HEK293 (cell line): ENCODE measurements around the gene ADM2.
A peak's percentile ranks its signal among the peaks of the same experiment; 100 is the strongest.

ENCODE experiments used
- FEZF1 ChIP-seq: fragments of 450-650 bp; formaldehyde crosslinking; IDR thresholded peaks from 2 replicates; pipeline ENCODE4 v1.5.1; 2016; ENCODE audit warnings: missing biosample characterization, missing genetic modification characterization
- GLIS1 ChIP-seq: fragments of 450-650 bp; formaldehyde crosslinking; IDR thresholded peaks from 2 replicates; pipeline ENCODE4 v1.5.1; 2016; ENCODE audit warnings: missing biosample characterization, missing genetic modification characterization
- PBX3 ChIP-seq: sonication (generic); formaldehyde crosslinking; IDR thresholded peaks from 2 replicates; pipeline ENCODE4 v1.8.1; 2022; ENCODE audit warnings: mild to moderate bottlenecking, moderate library complexity, missing genetic modification reagents
- ZNF2 ChIP-seq: fragments of 450-650 bp; formaldehyde crosslinking; IDR thresholded peaks from 2 replicates; pipeline ENCODE4 v1.5.1; 2016; ENCODE audit warnings: missing biosample characterization, missing genetic modification characterization
- ZNF311 ChIP-seq: fragments of 450-650 bp; formaldehyde crosslinking; IDR thresholded peaks from 2 replicates; pipeline ENCODE4 v1.5.1; 2017; ENCODE audit warnings: missing biosample characterization, missing genetic modification characterization, borderline replicate concordance
- ZNF354C ChIP-seq: fragments of 450-650 bp; formaldehyde crosslinking; IDR thresholded peaks from 2 replicates; pipeline ENCODE4 v1.5.1; 2016; ENCODE audit warnings: missing biosample characterization, missing genetic modification characterization, low read depth, borderline replicate concordance
- ZNF423 ChIP-seq: fragments of 450-650 bp; formaldehyde crosslinking; IDR thresholded peaks from 2 replicates; pipeline ENCODE4 v1.5.1; 2016; ENCODE audit warnings: missing biosample characterization, missing genetic modification characterization
- ZNF514 ChIP-seq: fragments of 450-650 bp; formaldehyde crosslinking; IDR thresholded peaks from 2 replicates; pipeline ENCODE4 v1.5.1; 2016; ENCODE audit warnings: missing biosample characterization, missing genetic modification characterization
- ZNF548 ChIP-seq: fragments of 450-650 bp; formaldehyde crosslinking; IDR thresholded peaks from 2 replicates; pipeline ENCODE4 v1.5.1; 2016; ENCODE audit warnings: missing biosample characterization, missing genetic modification characterization
- ZNF549 ChIP-seq: fragments of 450-650 bp; IDR thresholded peaks from 2 replicates; pipeline ENCODE4 v1.5.1; 2018; ENCODE audit warnings: missing biosample characterization, missing genetic modification characterization, mild to moderate bottlenecking, inconsistent platforms, moderate library complexity
- ZNF768 ChIP-seq: fragments of 450-650 bp; formaldehyde crosslinking; IDR thresholded peaks from 2 replicates; pipeline ENCODE4 v1.5.1; 2018; ENCODE audit warnings: missing biosample characterization, mild to moderate bottlenecking, missing genetic modification characterization
- ZNF785 ChIP-seq: fragments of 450-650 bp; formaldehyde crosslinking; IDR thresholded peaks from 2 replicates; pipeline ENCODE4 v1.5.1; 2016; ENCODE audit warnings: missing biosample characterization, missing genetic modification characterization
- TF ChIP-seq, protein P1 (sequence below): fragments of 450-650 bp; formaldehyde crosslinking; IDR thresholded peaks from 2 replicates; pipeline ENCODE4 v1.5.1; 2017; ENCODE audit warnings: missing biosample characterization, missing genetic modification characterization
- TF ChIP-seq, protein P2 (sequence below): fragments of 450-650 bp; formaldehyde crosslinking; IDR thresholded peaks from 2 replicates; pipeline ENCODE4 v1.5.1; 2017; ENCODE audit warnings: missing biosample characterization, missing genetic modification characterization
- TF ChIP-seq, protein P3 (sequence below): fragments of 450-650 bp; formaldehyde crosslinking; IDR thresholded peaks from 2 replicates; pipeline ENCODE4 v1.5.1; 2016; ENCODE audit warnings: missing biosample characterization, missing genetic modification characterization
- TF ChIP-seq, protein P4 (sequence below): fragments of 450-650 bp; formaldehyde crosslinking; IDR thresholded peaks from 2 replicates; pipeline ENCODE4 v1.5.1; 2016; ENCODE audit warnings: missing biosample characterization, missing genetic modification characterization, borderline replicate concordance
- TF ChIP-seq, protein P5 (sequence below): fragments of 450-650 bp; formaldehyde crosslinking; IDR thresholded peaks from 2 replicates; pipeline ENCODE4 v1.5.1; 2017; ENCODE audit warnings: missing biosample characterization, missing genetic modification characterization
- TF ChIP-seq, protein P6 (sequence below): IDR thresholded peaks from 2 replicates; pipeline ENCODE4 v1.6.1; 2011; ENCODE audit warnings: mild to moderate bottlenecking, low read depth, low read length, borderline replicate concordance

The ADM2 gene

DNA sequence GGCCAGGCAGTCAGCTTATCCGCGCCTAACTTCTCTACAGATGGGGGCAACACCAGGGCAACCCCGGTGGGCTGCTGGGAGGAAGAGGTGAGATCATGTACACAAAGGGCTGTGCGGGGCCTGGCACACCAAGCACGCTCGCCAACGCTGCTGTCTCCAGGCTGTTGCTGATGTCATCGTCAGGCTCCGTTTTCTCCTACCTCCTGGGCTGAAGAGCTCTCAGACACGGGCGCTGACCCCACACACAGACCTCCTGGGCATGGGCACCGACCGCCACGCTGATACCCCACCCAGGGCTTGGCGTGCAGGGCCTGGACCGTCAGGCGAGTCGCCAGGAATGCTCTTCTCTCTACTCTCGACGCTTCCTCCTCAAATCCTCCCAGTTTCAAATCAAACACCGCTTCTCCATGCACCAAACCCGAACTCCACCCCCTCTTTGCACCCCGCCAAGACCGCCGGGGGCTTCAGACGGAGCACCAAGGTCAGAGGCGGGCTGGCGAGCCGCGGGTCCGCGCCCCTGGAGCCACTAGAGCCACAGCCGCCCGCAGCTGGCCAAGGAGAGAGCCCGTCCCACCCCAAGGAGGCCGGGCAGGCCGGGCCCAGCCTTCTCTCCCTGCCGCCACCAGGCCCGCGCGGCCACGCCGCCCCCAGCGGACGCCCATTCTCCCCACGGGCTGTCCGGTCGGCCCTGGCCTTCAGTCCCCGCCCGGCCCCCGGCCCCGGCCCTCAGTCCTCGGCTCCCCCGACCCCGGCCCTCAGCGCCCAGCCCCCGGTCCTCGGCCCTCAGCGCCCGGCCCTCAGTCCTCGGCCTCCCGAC lies 7.3 kb upstream of the ADM2 start (continued):
- TF ChIP-seq PBX3 (CRISPR knock-in tag) (no peak), ZNF423 (tag by site-specific recombination) (no peak), ZNF548 (tag by site-specific recombination) (no peak), ZNF354C (tag by site-specific recombination) (no peak), ZNF311 (no peak), ZNF785 (tag by site-specific recombination) (no peak), ZNF514 (tag by site-specific recombination) (no peak), ZNF549 (tag by site-specific recombination) (no peak), ZNF768 (tag by site-specific recombination) (no peak), GLIS1 (tag by site-specific recombination) (peak; percentile 100), FEZF1 (tag by site-specific recombination) (no peak), ZNF2 (tag by site-specific recombination) (no peak)
- TF ChIP-seq, protein P1, sequence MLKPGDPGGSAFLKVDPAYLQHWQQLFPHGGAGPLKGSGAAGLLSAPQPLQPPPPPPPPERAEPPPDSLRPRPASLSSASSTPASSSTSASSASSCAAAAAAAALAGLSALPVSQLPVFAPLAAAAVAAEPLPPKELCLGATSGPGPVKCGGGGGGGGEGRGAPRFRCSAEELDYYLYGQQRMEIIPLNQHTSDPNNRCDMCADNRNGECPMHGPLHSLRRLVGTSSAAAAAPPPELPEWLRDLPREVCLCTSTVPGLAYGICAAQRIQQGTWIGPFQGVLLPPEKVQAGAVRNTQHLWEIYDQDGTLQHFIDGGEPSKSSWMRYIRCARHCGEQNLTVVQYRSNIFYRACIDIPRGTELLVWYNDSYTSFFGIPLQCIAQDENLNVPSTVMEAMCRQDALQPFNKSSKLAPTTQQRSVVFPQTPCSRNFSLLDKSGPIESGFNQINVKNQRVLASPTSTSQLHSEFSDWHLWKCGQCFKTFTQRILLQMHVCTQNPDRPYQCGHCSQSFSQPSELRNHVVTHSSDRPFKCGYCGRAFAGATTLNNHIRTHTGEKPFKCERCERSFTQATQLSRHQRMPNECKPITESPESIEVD (tag by site-specific recombination), result no peak
- TF ChIP-seq, protein P2, sequence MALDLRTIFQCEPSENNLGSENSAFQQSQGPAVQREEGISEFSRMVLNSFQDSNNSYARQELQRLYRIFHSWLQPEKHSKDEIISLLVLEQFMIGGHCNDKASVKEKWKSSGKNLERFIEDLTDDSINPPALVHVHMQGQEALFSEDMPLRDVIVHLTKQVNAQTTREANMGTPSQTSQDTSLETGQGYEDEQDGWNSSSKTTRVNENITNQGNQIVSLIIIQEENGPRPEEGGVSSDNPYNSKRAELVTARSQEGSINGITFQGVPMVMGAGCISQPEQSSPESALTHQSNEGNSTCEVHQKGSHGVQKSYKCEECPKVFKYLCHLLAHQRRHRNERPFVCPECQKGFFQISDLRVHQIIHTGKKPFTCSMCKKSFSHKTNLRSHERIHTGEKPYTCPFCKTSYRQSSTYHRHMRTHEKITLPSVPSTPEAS (tag by site-specific recombination), result no peak
- TF ChIP-seq, protein P3, sequence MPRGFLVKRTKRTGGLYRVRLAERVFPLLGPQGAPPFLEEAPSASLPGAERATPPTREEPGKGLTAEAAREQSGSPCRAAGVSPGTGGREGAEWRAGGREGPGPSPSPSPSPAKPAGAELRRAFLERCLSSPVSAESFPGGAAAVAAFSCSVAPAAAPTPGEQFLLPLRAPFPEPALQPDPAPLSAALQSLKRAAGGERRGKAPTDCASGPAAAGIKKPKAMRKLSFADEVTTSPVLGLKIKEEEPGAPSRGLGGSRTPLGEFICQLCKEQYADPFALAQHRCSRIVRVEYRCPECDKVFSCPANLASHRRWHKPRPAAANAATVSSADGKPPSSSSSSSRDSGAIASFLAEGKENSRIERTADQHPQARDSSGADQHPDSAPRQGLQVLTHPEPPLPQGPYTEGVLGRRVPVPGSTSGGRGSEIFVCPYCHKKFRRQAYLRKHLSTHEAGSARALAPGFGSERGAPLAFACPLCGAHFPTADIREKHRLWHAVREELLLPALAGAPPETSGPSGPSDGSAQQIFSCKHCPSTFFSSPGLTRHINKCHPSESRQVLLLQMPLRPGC (tag by site-specific recombination), result peak; percentile 23
- TF ChIP-seq, protein P4, sequence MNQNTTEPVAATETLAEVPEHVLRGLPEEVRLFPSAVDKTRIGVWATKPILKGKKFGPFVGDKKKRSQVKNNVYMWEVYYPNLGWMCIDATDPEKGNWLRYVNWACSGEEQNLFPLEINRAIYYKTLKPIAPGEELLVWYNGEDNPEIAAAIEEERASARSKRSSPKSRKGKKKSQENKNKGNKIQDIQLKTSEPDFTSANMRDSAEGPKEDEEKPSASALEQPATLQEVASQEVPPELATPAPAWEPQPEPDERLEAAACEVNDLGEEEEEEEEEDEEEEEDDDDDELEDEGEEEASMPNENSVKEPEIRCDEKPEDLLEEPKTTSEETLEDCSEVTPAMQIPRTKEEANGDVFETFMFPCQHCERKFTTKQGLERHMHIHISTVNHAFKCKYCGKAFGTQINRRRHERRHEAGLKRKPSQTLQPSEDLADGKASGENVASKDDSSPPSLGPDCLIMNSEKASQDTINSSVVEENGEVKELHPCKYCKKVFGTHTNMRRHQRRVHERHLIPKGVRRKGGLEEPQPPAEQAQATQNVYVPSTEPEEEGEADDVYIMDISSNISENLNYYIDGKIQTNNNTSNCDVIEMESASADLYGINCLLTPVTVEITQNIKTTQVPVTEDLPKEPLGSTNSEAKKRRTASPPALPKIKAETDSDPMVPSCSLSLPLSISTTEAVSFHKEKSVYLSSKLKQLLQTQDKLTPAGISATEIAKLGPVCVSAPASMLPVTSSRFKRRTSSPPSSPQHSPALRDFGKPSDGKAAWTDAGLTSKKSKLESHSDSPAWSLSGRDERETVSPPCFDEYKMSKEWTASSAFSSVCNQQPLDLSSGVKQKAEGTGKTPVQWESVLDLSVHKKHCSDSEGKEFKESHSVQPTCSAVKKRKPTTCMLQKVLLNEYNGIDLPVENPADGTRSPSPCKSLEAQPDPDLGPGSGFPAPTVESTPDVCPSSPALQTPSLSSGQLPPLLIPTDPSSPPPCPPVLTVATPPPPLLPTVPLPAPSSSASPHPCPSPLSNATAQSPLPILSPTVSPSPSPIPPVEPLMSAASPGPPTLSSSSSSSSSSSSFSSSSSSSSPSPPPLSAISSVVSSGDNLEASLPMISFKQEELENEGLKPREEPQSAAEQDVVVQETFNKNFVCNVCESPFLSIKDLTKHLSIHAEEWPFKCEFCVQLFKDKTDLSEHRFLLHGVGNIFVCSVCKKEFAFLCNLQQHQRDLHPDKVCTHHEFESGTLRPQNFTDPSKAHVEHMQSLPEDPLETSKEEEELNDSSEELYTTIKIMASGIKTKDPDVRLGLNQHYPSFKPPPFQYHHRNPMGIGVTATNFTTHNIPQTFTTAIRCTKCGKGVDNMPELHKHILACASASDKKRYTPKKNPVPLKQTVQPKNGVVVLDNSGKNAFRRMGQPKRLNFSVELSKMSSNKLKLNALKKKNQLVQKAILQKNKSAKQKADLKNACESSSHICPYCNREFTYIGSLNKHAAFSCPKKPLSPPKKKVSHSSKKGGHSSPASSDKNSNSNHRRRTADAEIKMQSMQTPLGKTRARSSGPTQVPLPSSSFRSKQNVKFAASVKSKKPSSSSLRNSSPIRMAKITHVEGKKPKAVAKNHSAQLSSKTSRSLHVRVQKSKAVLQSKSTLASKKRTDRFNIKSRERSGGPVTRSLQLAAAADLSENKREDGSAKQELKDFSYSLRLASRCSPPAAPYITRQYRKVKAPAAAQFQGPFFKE (tag by site-specific recombination), result no peak
- TF ChIP-seq, protein P5, sequence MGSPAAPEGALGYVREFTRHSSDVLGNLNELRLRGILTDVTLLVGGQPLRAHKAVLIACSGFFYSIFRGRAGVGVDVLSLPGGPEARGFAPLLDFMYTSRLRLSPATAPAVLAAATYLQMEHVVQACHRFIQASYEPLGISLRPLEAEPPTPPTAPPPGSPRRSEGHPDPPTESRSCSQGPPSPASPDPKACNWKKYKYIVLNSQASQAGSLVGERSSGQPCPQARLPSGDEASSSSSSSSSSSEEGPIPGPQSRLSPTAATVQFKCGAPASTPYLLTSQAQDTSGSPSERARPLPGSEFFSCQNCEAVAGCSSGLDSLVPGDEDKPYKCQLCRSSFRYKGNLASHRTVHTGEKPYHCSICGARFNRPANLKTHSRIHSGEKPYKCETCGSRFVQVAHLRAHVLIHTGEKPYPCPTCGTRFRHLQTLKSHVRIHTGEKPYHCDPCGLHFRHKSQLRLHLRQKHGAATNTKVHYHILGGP (tag by site-specific recombination), result no peak
- TF ChIP-seq, protein P6, sequence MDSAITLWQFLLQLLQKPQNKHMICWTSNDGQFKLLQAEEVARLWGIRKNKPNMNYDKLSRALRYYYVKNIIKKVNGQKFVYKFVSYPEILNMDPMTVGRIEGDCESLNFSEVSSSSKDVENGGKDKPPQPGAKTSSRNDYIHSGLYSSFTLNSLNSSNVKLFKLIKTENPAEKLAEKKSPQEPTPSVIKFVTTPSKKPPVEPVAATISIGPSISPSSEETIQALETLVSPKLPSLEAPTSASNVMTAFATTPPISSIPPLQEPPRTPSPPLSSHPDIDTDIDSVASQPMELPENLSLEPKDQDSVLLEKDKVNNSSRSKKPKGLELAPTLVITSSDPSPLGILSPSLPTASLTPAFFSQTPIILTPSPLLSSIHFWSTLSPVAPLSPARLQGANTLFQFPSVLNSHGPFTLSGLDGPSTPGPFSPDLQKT, result no peak
